HG03280 (cell line): ENCODE results near the gene SLC46A3.
A peak's percentile ranks its signal among the peaks of the same experiment; 100 is the strongest.
"Not testable (repeated sequence)": the region's sequence is repeated elsewhere in the genome, so short reads cannot be mapped to it uniquely, and the experiment has no call there.

ENCODE experiments used
- ATAC-seq: cut with Tn5 transposase; IDR thresholded peaks from one replicate; pipeline ENCODE4 v1.9.1; 2021; ENCODE audit warnings: mild to moderate bottlenecking, moderate library complexity; ENCODE audit not compliant: unreplicated experiment

Gene SLC46A3

GRCh38 chr13:28718543-28719226 lies at the start of gene SLC46A3:
SLC46A3 (minus strand) TSS chr13:28718970; CDS start chr13:28717998, 972 bp downstream.
- ATAC-seq, result peak; percentile 99

- ATAC-seq, result no peak
Observed at GRCh38 chr13:28763887-28764286, 45.1 kb upstream of the SLC46A3 start.

GRCh38 chr13:28761586-28761985 lies 42.8 kb upstream of the SLC46A3 start:
- ATAC-seq, result no peak

- ATAC-seq, result no peak
Observed at GRCh38 chr13:28755546-28755870, 36.7 kb upstream of the SLC46A3 start.

- no peak for ATAC-seq
Observed at GRCh38 chr13:28754698-28755545, 36.2 kb upstream of the SLC46A3 start.

GRCh38 chr13:28753946-28754345 lies 35.2 kb upstream of the SLC46A3 start:
- no peak for ATAC-seq

GRCh38 chr13:28753208-28753892 lies 34.6 kb upstream of the SLC46A3 start:
- ATAC-seq, result no peak

- no peak for ATAC-seq
Observed at GRCh38 chr13:28751175-28751960, 32.6 kb upstream of the SLC46A3 start.

GRCh38 chr13:28750187-28751045 lies 31.6 kb upstream of the SLC46A3 start:
- no peak for ATAC-seq

GRCh38 chr13:28747851-28748250 lies 29.1 kb upstream of the SLC46A3 start:
- no peak for ATAC-seq

- ATAC-seq, result no peak
Observed at GRCh38 chr13:28746287-28746612, 27.5 kb upstream of the SLC46A3 start.

- no peak for ATAC-seq
Observed at GRCh38 chr13:28744656-28745055, 25.9 kb upstream of the SLC46A3 start.

GRCh38 chr13:28744091-28744536 lies 25.3 kb upstream of the SLC46A3 start:
- no peak for ATAC-seq

- ATAC-seq, result no peak
Observed at GRCh38 chr13:28743499-28744083, 24.8 kb upstream of the SLC46A3 start.

GRCh38 chr13:28743020-28743419 lies 24.2 kb upstream of the SLC46A3 start:
- ATAC-seq, result no peak

- not testable (repeated sequence) for ATAC-seq
Observed at GRCh38 chr13:28742445-28742844, 23.7 kb upstream of the SLC46A3 start.

GRCh38 chr13:28741084-28741491 lies 22.3 kb upstream of the SLC46A3 start:
- ATAC-seq, result no peak

GRCh38 chr13:28739376-28739775 lies 20.6 kb upstream of the SLC46A3 start:
- no peak for ATAC-seq

GRCh38 chr13:28735481-28736029 lies 16.8 kb upstream of the SLC46A3 start:
- no peak for ATAC-seq
